PFSK-1 (cell line): ENCODE measurements around the gene ANAPC1.

Source experiments
- FOXP2 ChIP-seq: optimal IDR thresholded peaks from 2 replicates; pipeline ENCODE3; 2011; ENCODE audit warnings: borderline replicate concordance, control low read depth, inconsistent platforms; ENCODE audit not compliant: insufficient read depth; ENCODE audit errors: extremely low read length, extremely low read depth
- POLR2AphosphoS5 ChIP-seq: IDR thresholded peaks from 2 replicates; pipeline ENCODE4 v1.6.1; 2012; ENCODE audit warnings: low read depth, mild to moderate bottlenecking, control low read depth, low read length, moderate library complexity
- REST ChIP-seq, 2 experiments: IDR thresholded peaks; 2 replicates each; pipeline versions ENCODE4 v1.6.1 to v1.8.0; 2011 to 2012; ENCODE audit warnings: low read depth in 2 of 2, low read length in 2 of 2, control low read depth in 1 of 2, inconsistent platforms in 1 of 2, mild to moderate bottlenecking in 1 of 2, moderate library complexity in 1 of 2; ENCODE audit not compliant: insufficient read depth in 1 of 2
- SIN3A ChIP-seq: IDR thresholded peaks from 2 replicates; pipeline ENCODE4 v1.6.1; 2012; ENCODE audit warnings: mild to moderate bottlenecking, low read length, moderate library complexity, borderline replicate concordance; ENCODE audit not compliant: insufficient read depth
- TAF1 ChIP-seq: IDR thresholded peaks from 2 replicates; pipeline ENCODE4 v1.6.1; 2012; ENCODE audit warnings: low read length, control low read depth, borderline replicate concordance; ENCODE audit not compliant: insufficient read depth

The ANAPC1 gene

GRCh38 chr2:111896024-111896423, 12.0 kb upstream of the ANAPC1 start:
- TF ChIP-seq TAF1, result no peak
- TF ChIP-seq POLR2AphosphoS5, result no peak
- no peak for TF ChIP-seq REST (IDR thresholded peaks at IDR 0.05; ENCODE audit: insufficient read depth in 1 of 2, low read depth in 2 of 2, low read length in 2 of 2)
- no peak for TF ChIP-seq SIN3A
- TF ChIP-seq FOXP2, result no peak

- no peak for TF ChIP-seq TAF1
- TF ChIP-seq POLR2AphosphoS5, result no peak
- TF ChIP-seq SIN3A, result no peak
- TF ChIP-seq FOXP2, result no peak
- TF ChIP-seq REST (IDR thresholded peaks at IDR 0.05; ENCODE audit: insufficient read depth in 1 of 2, low read depth in 2 of 2, low read length in 2 of 2), result no peak
Observed at GRCh38 chr2:111884592-111884964, 585 bp upstream of the ANAPC1 start.
